C4-2B (cell line): ENCODE data around the gene ANKFY1.

Source experiments
- H3K27ac ChIP-seq: fragments of 450-650 bp; 2 replicates; pipeline ENCODE4 v1.5.1; 2017
- CTCF ChIP-seq: fragments of 450-650 bp; conservative IDR thresholded peaks from 2 replicates; pipeline ENCODE4 v1.5.1; 2017; ENCODE audit warnings: mild to moderate bottlenecking
- ZFX ChIP-seq: fragments of 450-650 bp; IDR thresholded peaks from 2 replicates; pipeline ENCODE4 v1.6.1; 2017

The ANKFY1 gene

GRCh38 chr17:4172356-4172755 lies 91.4 kb downstream of the ANKFY1 start:
- no peak overlapping the region for H3K27ac ChIP-seq
- no peak for TF ChIP-seq CTCF
- no peak for TF ChIP-seq ZFX

GRCh38 chr17:4170639-4171280 lies 93.0 kb downstream of the ANKFY1 start:
- no peak overlapping the region for H3K27ac ChIP-seq
- no peak for TF ChIP-seq CTCF
- no peak for TF ChIP-seq ZFX

- no peak for TF ChIP-seq CTCF
- TF ChIP-seq ZFX = no peak
These were observed 96.0 kb downstream of the ANKFY1 start for GRCh38 chr17:4167786-4168185.

GRCh38 chr17:4166419-4166818 lies 97.4 kb downstream of the ANKFY1 start:
- no peak for TF ChIP-seq ZFX
- TF ChIP-seq CTCF = no peak

More at GRCh38 chr17:4167786-4168185, 96.0 kb downstream of the ANKFY1 start:
- H3K27ac ChIP-seq = no peak overlapping the region

GRCh38 chr17:4165301-4166010 lies 98.3 kb downstream of the ANKFY1 start:
- no peak for TF ChIP-seq CTCF
- no peak for TF ChIP-seq ZFX
- no peak overlapping the region for H3K27ac ChIP-seq

More at GRCh38 chr17:4166419-4166818, 97.4 kb downstream of the ANKFY1 start:
- H3K27ac ChIP-seq = no peak overlapping the region

GRCh38 chr17:4163951-4164350 lies 99.8 kb downstream of the ANKFY1 start:
- TF ChIP-seq CTCF (no peak), ZFX (no peak)
- no peak overlapping the region for H3K27ac ChIP-seq

GRCh38 chr17:4162775-4163466 lies 100.9 kb downstream of the ANKFY1 start:
- TF ChIP-seq ZFX (no peak), CTCF (no peak)
- peak overlapping the region; percentile 93 for H3K27ac ChIP-seq
